Measurements from ENCODE around the gene SYNGR2.

- TF ChIP-seq MYNN (IDR thresholded peaks at IDR 0.05) (no peak), MYNN (CRISPR knock-in tag; IDR thresholded peaks at IDR 0.05) (no peak), ZZZ3 (IDR thresholded peaks at IDR 0.05) (no peak), HDAC1 (IDR thresholded peaks at IDR 0.05) (no peak), ZHX1 (conservative IDR thresholded peaks at IDR 0.05; ENCODE audit: low read length) (no peak), TCF3 (CRISPR knock-in tag; IDR thresholded peaks at IDR 0.05) (no peak), CTCF (IDR thresholded peaks at IDR 0.05 in 2 of 3, conservative IDR thresholded peaks at IDR 0.05 in 1 of 3; ENCODE audit: insufficient read depth in 2 of 3, low read depth in 1 of 3, low read length in 3 of 3) (no peak), PKNOX1 (IDR thresholded peaks at IDR 0.05) (no peak), CBX5 (IDR thresholded peaks at IDR 0.05; ENCODE audit: borderline replicate concordance, low read depth) (no peak)
These were observed 45.5 kb upstream of the SYNGR2 start for GRCh38 chr17:78122931-78123249.

Measured in K562 (cell line).